Transverse colon (tissue), 4 donors: ENCODE data around the gene CDADC1.
"Not testable (repeated sequence)": the region's sequence is repeated elsewhere in the genome, so short reads cannot be mapped to it uniquely, and the experiment has no call there.

ENCODE experiments used
- CTCF ChIP-seq, 5 experiments: fragments of 200-600 bp in 3 of 5; fragments of 450-650 bp in 2 of 5; sonication (generic) in 3 of 5; IDR thresholded peaks; 1 replicate in 2 of 5; 2 replicates in 3 of 5; pipeline ENCODE4 v1.5.1; 2016 to 2017; ENCODE audit warnings: antibody characterized with exemption in 5 of 5, inconsistent platforms in 3 of 5, mild to moderate bottlenecking in 2 of 5, moderate library complexity in 1 of 5
- POLR2A ChIP-seq: fragments of 450-650 bp; IDR thresholded peaks from one replicate; pipeline ENCODE4 v1.6.1; 2016; ENCODE audit warnings: antibody characterized with exemption, mild to moderate bottlenecking, moderate library complexity
- POLR2AphosphoS5 ChIP-seq, 3 donors: sonication (generic); formaldehyde crosslinking; IDR thresholded peaks; one replicate each; pipeline ENCODE4 v1.6.1; 2016; ENCODE audit warnings: antibody characterized with exemption in 3 of 3

DNA sequence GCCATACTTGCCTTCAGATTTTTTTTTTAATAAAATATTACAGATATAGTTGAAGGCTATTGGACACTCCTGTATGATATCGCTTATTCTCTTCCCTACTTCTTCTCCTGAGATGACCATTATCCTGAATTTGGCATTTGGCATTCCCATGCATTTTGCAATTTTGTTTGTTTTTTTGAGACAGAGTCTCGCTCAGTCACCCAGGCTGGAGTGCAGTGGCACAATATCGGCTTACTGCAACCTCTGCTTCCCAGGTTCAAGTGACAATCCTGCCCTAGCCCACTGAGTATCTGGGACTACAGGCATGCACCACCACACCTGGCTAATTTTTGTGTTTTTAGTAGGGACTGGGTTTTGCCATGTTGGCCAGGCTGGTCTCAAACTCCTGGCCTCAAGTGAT, 79.4 kb downstream of the CDADC1 start:
- TF ChIP-seq CTCF (IDR thresholded peaks at IDR 0.05); POLR2AphosphoS5 (IDR thresholded peaks at IDR 0.05); POLR2A: not testable (repeated sequence)
